GM18868 (cell line): Measurements from ENCODE around the gene CPNE7.
"Not testable (repeated sequence)": the region's sequence is repeated elsewhere in the genome, so short reads cannot be mapped to it uniquely, and the experiment has no call there.

Experiments
- ATAC-seq: cut with Tn5 transposase; IDR thresholded peaks from one replicate; pipeline ENCODE4 v1.9.1; 2021; ENCODE audit warnings: mild to moderate bottlenecking, moderate library complexity; ENCODE audit not compliant: unreplicated experiment

The CPNE7 gene

DNA sequence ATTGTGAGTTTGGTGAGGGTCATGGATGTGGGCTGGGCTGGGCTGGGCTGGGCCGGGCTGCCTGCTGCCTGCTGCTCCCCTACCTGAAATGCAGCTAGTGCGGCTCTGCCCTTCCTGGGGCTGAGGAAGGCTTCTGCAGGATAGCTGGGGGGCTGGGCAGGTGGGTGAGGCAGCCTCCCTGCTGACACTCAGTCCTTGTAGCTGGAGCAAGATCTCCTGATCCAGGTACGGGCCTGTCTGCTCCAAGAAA lies 10.4 kb upstream of the CPNE7 start:
- no peak for ATAC-seq

DNA sequence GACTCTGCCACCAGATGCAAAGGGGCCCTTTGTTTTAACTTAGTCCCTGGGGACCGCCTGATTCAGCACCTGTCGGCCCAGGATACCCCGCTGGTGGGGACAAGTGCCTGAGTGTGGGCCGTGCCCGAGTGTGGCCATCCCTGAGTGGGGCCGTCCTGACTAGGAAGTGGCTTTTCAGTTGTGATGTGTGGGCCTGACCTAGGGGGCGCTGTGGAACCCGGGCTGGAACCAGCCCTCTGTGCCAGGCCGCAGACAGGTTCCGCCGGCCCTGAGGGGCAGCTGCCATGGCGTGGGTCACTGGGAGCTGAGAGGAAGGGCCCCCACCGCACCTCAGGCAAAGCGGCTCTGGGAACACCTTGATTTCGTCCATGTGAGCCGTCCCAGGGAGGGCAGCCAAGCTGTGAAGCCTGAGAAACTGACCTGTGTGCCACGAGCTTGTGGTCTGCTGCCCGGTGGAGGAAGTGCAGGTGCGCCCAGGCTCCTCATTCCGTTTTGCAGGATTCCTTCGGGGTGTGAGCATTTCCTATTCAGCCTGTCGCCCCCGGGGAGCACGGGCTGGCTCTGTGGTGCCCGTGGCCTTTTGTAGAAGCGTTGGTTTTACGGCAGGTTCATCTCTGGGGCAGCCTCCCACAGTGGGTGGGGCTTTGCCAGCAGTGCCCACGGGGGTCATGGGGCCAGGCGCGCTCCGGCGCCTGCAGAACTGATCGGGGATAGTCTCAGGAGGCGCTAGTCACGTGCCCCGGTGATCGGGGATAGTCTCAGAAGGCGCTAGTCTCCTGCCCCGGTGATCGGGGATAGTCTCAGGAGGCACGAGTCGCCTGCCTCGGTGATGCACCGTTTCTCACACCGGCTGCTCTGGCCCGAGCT lies 9.8 kb upstream of the CPNE7 start:
- ATAC-seq: no peak

- no peak for ATAC-seq
Observed at GRCh38 chr16:89567656-89568594, 7.6 kb upstream of the CPNE7 start.

GRCh38 chr16:89569506-89570341 lies 5.8 kb upstream of the CPNE7 start:
- ATAC-seq: no peak

- ATAC-seq: no peak
Observed at GRCh38 chr16:89570342-89570923, 5.1 kb upstream of the CPNE7 start.

GRCh38 chr16:89570983-89571598 lies 4.5 kb upstream of the CPNE7 start:
- not testable (repeated sequence) for ATAC-seq

DNA sequence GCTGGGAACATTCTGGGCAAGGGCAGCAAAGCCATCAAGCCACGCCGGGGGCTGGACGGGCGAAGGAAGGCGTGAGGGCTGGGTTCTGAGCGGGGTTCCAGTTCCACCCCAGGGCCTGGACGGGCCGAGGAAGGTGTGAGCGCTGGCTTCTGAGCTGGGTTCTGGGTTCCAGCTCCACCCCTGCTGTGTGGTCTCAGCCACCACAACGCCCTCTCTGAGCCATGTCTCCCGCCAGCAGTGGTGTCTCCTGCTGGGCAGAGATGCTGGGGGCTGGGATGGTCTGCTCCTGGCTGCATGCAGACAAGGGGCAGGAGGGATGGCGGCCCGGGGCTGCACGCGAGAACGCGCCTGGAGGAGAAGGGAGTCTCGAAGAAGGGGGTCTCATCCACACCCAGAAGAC lies 3.9 kb upstream of the CPNE7 start:
- no peak for ATAC-seq

GRCh38 chr16:89572073-89572484 lies 3.5 kb upstream of the CPNE7 start:
- no peak for ATAC-seq

DNA sequence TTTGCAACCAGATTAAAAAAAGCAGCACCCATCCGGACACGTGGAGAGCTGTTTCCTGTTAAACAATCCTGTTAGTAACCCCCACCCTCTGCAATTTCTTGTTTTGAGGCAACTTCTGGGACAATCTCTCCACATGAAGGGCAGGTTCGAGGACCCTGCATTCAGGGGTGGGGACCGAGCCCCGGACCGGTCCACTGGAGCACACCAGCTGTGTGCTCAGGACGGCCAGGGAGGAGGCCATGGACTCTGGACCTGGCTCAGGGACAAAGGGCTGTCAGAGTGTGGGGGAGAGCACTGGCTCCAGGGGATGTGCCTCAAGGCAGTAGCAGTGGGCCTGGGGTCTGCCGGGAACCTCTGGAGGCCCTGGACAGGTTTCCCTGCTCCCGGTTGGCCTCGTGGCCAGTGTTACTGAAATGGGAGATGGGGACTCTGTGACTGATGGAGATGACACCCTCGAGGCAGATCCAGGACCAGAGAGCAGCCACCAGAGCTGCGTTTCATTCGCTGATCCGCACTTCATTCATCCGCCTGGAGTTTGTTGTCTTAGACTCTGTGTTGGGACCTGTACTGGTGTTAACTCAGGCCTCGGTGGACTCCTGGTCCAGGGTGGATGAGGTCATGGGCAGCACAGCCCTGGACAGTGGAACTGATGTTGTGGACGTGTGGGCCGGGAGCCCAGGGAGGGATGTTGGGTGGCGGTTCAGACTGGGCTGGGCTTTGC lies 2.9 kb upstream of the CPNE7 start:
- ATAC-seq: no peak

- no peak for ATAC-seq
Observed at GRCh38 chr16:89573826-89574680, 1.5 kb upstream of the CPNE7 start.

- ATAC-seq: no peak
Observed at GRCh38 chr16:89574681-89575246, 794 bp upstream of the CPNE7 start.

GRCh38 chr16:89576153-89577054 lies 846 bp downstream of the CPNE7 start:
- ATAC-seq: no peak

GRCh38 chr16:89577055-89577759 lies 1.6 kb downstream of the CPNE7 start:
- ATAC-seq: no peak

GRCh38 chr16:89579351-89579750 lies 3.8 kb downstream of the CPNE7 start:
- ATAC-seq: no peak

DNA sequence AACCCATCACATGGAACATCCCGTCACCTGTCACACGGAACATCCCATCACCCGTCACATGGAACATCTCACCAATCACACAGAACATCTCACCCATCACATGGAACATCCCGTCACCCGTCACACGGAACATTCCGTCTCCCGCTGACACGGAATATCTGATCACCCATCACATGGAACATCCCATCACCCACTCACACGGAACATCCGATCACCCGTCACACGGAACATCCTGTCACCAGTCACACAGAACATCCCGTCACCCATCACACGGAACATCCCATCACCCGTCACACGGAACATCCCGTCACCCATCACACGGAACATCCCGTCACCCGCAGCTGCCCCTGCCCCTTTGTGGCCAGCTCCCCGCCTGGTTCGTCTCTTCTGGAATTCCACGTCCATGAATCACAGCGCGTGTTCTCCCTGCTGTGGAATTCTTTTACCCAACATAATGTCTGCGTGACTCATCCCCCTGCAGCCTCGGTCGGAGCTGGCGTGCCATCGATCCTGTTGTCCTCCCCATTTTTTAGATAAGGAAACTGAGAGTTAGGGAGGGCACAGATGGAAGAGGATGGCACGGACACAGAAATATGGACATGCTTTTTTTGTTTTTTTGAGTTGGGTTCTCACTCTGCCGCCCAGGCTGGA lies 5.6 kb downstream of the CPNE7 start:
- no peak for ATAC-seq

DNA sequence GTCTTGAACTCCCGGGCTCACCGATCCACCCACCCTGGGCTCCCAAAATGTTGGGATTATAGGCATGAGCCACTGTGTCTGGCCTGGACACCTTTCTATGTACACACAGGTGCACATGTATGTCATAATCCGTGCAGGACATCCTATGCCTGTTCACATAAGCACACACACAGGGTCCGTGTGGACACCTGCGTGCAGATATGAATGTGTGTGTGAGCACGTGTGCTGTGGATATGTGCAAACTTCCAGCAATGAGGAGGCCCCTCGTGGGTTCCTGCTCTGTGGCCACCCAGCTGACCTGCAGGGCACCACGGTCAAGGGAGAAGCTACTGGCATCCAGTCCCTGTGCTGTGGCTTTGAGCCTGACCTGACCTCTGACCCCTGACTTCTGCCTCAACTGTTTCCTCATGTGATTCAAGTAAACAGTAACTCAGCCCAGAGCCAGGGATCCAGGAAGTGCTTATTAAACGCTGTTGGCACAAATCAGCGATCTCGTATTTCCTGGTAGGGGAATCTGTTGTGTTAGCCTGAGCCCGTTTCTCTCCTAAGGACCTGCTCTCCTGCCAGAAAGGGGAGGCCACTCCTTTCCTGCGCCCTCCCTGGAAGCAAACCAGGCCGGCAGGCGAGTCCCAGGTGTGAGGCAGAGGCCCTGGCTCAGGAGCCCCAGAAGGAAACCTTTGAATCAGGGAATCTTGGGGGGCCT lies 6.5 kb downstream of the CPNE7 start:
- no peak for ATAC-seq
